ENCODE data around the gene FAM83C.

FAM83C gene

GRCh38 chr20:35305682-35306556 lies 13.7 kb upstream of the FAM83C start:
- H3K79me2 ChIP-seq (ENCODE audit: low read length): no peaks in the 10 kb centered on the region
- H3K27ac ChIP-seq (ENCODE audit: low read length): no peak overlapping the region
- H3K9ac ChIP-seq (ENCODE audit: low read length): no peak overlapping the region
- no peak for TF ChIP-seq EZH2phosphoT487 (IDR thresholded peaks at IDR 0.05; ENCODE audit: low read depth)
- no peak for TF ChIP-seq CTCF (IDR thresholded peaks at IDR 0.05; ENCODE audit: low read depth, low read length)
- H3K27me3 ChIP-seq (ENCODE audit: low read depth, low read length): no peaks in the 10 kb centered on the region
- no peaks in the 10 kb centered on the region for H4K20me1 ChIP-seq (ENCODE audit: insufficient read depth, low read length)
- no peak overlapping the region for H2AFZ ChIP-seq (ENCODE audit: low read depth, low read length)
- H3K4me1 ChIP-seq (ENCODE audit: low read length): peaks cover 24% of the 10 kb centered on the region
- no peaks in the 10 kb centered on the region for H3K9me3 ChIP-seq (ENCODE audit: insufficient read depth, low read length)
- H3K4me3 ChIP-seq (ENCODE audit: low read length): no peak overlapping the region
- no peak overlapping the region for H3K4me2 ChIP-seq (ENCODE audit: low read length)
- no peaks in the 10 kb centered on the region for H3K36me3 ChIP-seq (replicated peaks; ENCODE audit: low read depth, low read length)

GRCh38 chr20:35304956-35305355 lies 12.7 kb upstream of the FAM83C start:
- TF ChIP-seq EZH2phosphoT487 (IDR thresholded peaks at IDR 0.05; ENCODE audit: low read depth) (no peak), CTCF (IDR thresholded peaks at IDR 0.05; ENCODE audit: low read depth, low read length) (no peak)
- Histone ChIP-seq H3K4me1 (ENCODE audit: low read length) (peaks cover 23% of the 10 kb centered on the region), H3K27ac (ENCODE audit: low read length) (no peak overlapping the region), H3K9me3 (ENCODE audit: insufficient read depth, low read length) (no peaks in the 10 kb centered on the region), H2AFZ (ENCODE audit: low read depth, low read length) (no peak overlapping the region), H3K36me3 (replicated peaks; ENCODE audit: low read depth, low read length) (no peaks in the 10 kb centered on the region), H3K4me3 (ENCODE audit: low read length) (no peak overlapping the region), H4K20me1 (ENCODE audit: insufficient read depth, low read length) (no peaks in the 10 kb centered on the region), H3K4me2 (ENCODE audit: low read length) (no peak overlapping the region), H3K79me2 (ENCODE audit: low read length) (no peaks in the 10 kb centered on the region), H3K9ac (ENCODE audit: low read length) (no peak overlapping the region), H3K27me3 (ENCODE audit: low read depth, low read length) (no peaks in the 10 kb centered on the region)

DNA sequence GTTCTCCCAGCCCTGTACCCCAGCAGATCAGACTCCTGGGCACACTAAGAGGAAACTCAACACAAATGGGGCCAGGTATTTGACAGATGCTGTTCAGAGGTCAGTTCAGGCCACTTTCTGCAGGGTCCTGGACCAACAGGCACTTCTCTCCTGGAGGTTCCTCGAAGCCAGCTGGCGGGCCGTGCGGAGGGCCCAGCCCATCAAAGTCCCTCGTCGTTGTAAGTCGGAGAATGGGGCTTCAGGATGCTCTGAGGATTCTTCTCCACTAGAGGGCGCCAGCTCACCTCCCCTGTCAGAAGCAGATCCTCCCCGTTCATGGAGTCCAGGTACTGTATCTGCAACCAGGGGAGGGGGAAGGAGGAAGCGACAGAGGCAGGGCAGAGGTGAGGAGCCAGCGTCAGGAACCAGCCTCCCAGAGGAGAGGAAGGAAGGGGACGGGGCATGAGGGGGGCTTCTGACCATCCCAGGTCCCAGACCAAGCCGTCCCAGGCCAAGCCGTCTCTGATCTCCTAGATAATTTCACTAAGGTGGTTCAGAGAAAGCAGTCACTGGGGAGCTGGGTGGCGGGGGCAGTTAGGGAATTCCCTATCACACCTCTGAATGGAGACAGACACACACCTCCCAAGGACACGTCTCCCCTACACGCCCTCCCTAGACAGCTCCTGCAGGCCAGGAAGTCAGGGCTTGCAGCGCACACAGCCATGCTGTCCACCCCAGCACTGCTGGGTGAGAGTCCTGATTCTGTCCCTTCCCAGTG lies 11.7 kb upstream of the FAM83C start:
- no peaks in the 10 kb centered on the region for H3K79me2 ChIP-seq (ENCODE audit: low read length)
- H4K20me1 ChIP-seq (ENCODE audit: insufficient read depth, low read length): no peaks in the 10 kb centered on the region
- peak overlapping the region; percentile 57; the same call in 1 of the 2 replicates for H2AFZ ChIP-seq (ENCODE audit: low read depth, low read length)
- H3K27ac ChIP-seq (ENCODE audit: low read length): no peak overlapping the region
- peak overlapping the region; percentile 34; the same call in 1 of the 2 replicates for H3K9ac ChIP-seq (ENCODE audit: low read length)
- peak overlapping the region; percentile 74 for H3K4me2 ChIP-seq (ENCODE audit: low read length)
- H3K36me3 ChIP-seq (replicated peaks; ENCODE audit: low read depth, low read length): no peaks in the 10 kb centered on the region
- peak overlapping the region; percentile 60 for H3K4me3 ChIP-seq (ENCODE audit: low read length)
- no peaks in the 10 kb centered on the region for H3K9me3 ChIP-seq (ENCODE audit: insufficient read depth, low read length)
- peak; percentile 98 for TF ChIP-seq CTCF (IDR thresholded peaks at IDR 0.05; ENCODE audit: low read depth, low read length)
- no peak for TF ChIP-seq EZH2phosphoT487 (IDR thresholded peaks at IDR 0.05; ENCODE audit: low read depth)
- H3K27me3 ChIP-seq (ENCODE audit: low read depth, low read length): no peaks in the 10 kb centered on the region
- H3K4me1 ChIP-seq (ENCODE audit: low read length): peaks cover 23% of the 10 kb centered on the region

GRCh38 chr20:35303382-35303734 lies 11.1 kb upstream of the FAM83C start:
- Histone ChIP-seq H3K4me3 (ENCODE audit: low read length) (no peak overlapping the region), H3K9me3 (ENCODE audit: insufficient read depth, low read length) (no peaks in the 10 kb centered on the region), H3K36me3 (replicated peaks; ENCODE audit: low read depth, low read length) (no peaks in the 10 kb centered on the region), H3K27me3 (ENCODE audit: low read depth, low read length) (no peaks in the 10 kb centered on the region), H3K4me2 (ENCODE audit: low read length) (peak overlapping the region; percentile 74), H3K79me2 (ENCODE audit: low read length) (no peaks in the 10 kb centered on the region), H4K20me1 (ENCODE audit: insufficient read depth, low read length) (no peaks in the 10 kb centered on the region), H3K9ac (ENCODE audit: low read length) (no peak overlapping the region), H2AFZ (ENCODE audit: low read depth, low read length) (0 out of 2 replicates have a peak overlapping the region, but pooled peaks have one; percentile 57), H3K27ac (ENCODE audit: low read length) (no peak overlapping the region), H3K4me1 (ENCODE audit: low read length) (peaks cover 23% of the 10 kb centered on the region)
- TF ChIP-seq EZH2phosphoT487 (IDR thresholded peaks at IDR 0.05; ENCODE audit: low read depth) (no peak), CTCF (IDR thresholded peaks at IDR 0.05; ENCODE audit: low read depth, low read length) (no peak)

All from OCI-LY3 (cell line).